Activated CD4-positive, alpha-beta T cell treated with anti-CD3 and anti-CD28 coated beads, Interleukin-2, amount 10 ng/mL, durations not matched to agents 24 days and 14 days (primary cell): ENCODE results near the gene GUCA2A. TPM values are rescaled to one million over a fixed set of nuclear protein-coding genes. Genes with fewer than 3 reads are reported as not detected.

Experiments used
- DNase-seq: peaks from one replicate; pipeline ENCODE4 v3.0.0; 2022
- H3K27ac Mint-ChIP-seq: one replicate; pipeline ENCODE4 v1.8.0; 2022; ENCODE audit warnings: mild to moderate bottlenecking, mixed read lengths
- H3K27me3 Mint-ChIP-seq: one replicate; pipeline ENCODE4 v1.8.0; 2022; ENCODE audit warnings: mixed read lengths
- H3K36me3 Mint-ChIP-seq: one replicate; pipeline ENCODE4 v1.8.0; 2022; ENCODE audit warnings: low read depth, mild to moderate bottlenecking, mixed read lengths
- H3K4me1 Mint-ChIP-seq: one replicate; pipeline ENCODE4 v1.8.0; 2021; ENCODE audit warnings: mixed read lengths
- H3K4me3 Mint-ChIP-seq: one replicate; pipeline ENCODE4 v1.8.0; 2022; ENCODE audit warnings: mild to moderate bottlenecking, moderate library complexity, mixed read lengths
- H3K9me3 Mint-ChIP-seq: one replicate; pipeline ENCODE4 v1.8.0; 2021; ENCODE audit warnings: mixed read lengths
- intact Hi-C: fragments of 100-400 bp; cut with micrococcal nuclease; formaldehyde crosslinking; loops from one replicate; pipeline ENCODE4 v1.15.1; 2023
- total RNA-seq: library from RNA; stranded (reverse); gene quantifications from 2 replicates; pipeline ENCODE4 v1.2.3, GENCODE V29; 2022

The GUCA2A gene
- total RNA-seq, 1 donor from 2014 or later = not detected

DNA sequence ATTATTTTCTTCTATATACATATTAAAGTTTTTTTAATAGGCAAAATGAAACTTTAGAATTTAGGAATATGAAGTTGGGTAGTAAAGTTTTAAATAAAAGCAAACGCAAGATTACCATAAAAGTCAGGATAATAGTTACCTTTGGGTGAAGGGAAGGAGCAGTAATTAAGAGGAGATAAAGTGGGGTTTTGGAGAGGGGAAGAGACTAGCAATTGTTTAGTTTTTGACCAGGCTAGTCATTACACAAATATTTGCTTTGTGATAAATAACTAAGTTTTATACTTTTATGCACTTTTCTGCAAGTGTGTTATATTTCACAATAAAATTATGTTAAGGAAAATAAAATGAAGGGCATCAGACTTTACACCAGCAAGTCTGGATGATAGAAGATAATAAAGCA, 39.0 kb downstream of the GUCA2A start:
- intact Hi-C loops = no loop called here

DNA sequence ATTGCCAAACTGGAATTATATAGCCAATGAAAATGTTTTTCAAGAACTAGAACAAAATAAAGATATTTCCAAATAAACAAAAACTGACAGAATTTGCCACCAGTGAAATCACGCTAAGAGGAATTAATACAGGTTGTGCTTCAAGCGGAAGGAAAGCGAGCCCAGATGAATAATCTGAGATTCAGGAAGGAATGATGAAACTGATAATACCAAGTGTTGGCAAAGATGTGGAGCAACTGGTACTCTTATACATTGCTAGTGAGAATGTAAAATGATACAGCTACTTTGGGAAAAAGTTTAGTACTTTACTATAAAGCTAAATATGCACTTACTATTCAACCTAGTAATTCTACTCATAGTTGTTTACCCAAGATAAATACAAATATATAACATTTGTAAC, 42.1 kb downstream of the GUCA2A start:
- Mint-ChIP-seq H3K4me3 (no peak overlapping the region), H3K36me3 (no peaks in the 10 kb centered on the region), H3K27ac (no peak overlapping the region), H3K9me3 (no peaks in the 10 kb centered on the region), H3K4me1 (no peaks in the 10 kb centered on the region), H3K27me3 (peaks cover 7% of the 10 kb centered on the region)
- intact Hi-C loops = no loop called here
- DNase-seq = no peak

More for the DNA sequence above, 39.0 kb downstream of the GUCA2A start:
- Mint-ChIP-seq H3K4me1 (no peaks in the 10 kb centered on the region), H3K4me3 (no peak overlapping the region), H3K27me3 (peaks cover 11% of the 10 kb centered on the region), H3K36me3 (no peaks in the 10 kb centered on the region), H3K9me3 (no peaks in the 10 kb centered on the region), H3K27ac (no peak overlapping the region)
- DNase-seq = no peak

DNA sequence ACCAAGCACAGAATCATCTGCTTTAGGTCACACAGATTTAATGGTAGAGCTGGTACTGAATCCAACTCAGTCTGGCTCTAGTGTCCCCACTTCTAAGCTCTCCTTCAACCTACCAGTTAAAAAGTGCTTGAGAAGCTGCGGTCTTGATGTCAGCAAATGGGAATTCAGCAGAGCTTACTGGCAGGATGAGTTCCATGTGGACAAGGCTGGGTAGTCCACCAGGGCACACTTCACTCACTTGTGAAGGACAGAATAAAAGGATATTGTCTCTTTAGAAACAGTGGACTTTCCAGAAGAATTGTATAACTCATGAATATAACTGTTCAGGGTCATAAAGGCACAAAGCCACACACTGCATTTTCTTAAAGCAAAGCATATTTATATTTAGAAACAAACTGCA, 46.4 kb downstream of the GUCA2A start:
- no peak overlapping the region for H3K4me3 Mint-ChIP-seq
- peaks cover 13% of the 10 kb centered on the region for H3K27me3 Mint-ChIP-seq
- no peaks in the 10 kb centered on the region for H3K4me1 Mint-ChIP-seq
- no peaks in the 10 kb centered on the region for H3K9me3 Mint-ChIP-seq
- H3K27ac Mint-ChIP-seq = no peak overlapping the region
- no peaks in the 10 kb centered on the region for H3K36me3 Mint-ChIP-seq
- peak; percentile 24 for DNase-seq
- intact Hi-C loops = no loop called here

DNA sequence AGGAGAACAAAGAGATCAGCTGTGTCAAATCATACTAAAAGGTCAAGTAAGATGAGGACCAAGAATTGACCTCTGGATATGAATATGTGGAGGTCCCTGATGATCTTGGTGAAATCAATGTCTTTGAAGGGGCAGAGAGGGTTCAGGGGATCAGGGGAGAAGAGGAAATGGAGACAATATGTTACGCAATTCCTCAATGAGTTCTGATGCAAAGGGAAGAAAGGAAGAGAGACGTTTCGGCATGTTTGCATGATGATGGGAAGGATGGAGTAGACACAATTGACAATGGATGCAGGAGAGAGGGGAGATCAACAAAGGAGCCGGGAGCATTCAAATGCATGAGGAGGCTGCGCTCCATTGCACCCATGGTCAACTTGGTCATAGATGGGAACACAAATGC, 47.3 kb downstream of the GUCA2A start:
- intact Hi-C loops = no loop called here
- peaks cover 16% of the 10 kb centered on the region for H3K27me3 Mint-ChIP-seq
- no peaks in the 10 kb centered on the region for H3K9me3 Mint-ChIP-seq
- DNase-seq = no peak
- no peaks in the 10 kb centered on the region for H3K36me3 Mint-ChIP-seq
- no peaks in the 10 kb centered on the region for H3K4me1 Mint-ChIP-seq
- H3K4me3 Mint-ChIP-seq = no peak overlapping the region
- H3K27ac Mint-ChIP-seq = no peak overlapping the region

DNA sequence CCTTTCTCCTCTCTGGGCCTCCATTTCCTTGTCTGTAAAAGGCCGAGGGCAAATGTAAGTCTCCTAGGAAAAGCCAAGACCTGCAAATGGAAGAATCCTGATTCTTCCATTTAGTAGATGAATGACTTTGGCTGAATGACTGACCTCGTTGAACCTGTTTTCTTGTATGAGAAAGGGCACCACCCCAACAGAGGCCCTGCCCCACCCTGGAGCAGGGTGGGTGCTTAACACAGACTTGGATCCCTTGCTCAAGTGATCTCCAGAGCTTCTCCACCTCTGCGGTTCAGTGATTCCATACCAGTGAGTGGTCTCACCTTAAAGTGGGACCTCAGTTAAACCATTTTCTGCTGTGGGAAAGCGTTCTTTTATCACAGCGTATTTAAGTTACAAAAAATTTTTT, 50.3 kb downstream of the GUCA2A start:
- no peak overlapping the region for H3K27ac Mint-ChIP-seq
- H3K4me3 Mint-ChIP-seq = no peak overlapping the region
- DNase-seq = no peak
- H3K36me3 Mint-ChIP-seq = no peaks in the 10 kb centered on the region
- H3K9me3 Mint-ChIP-seq = no peaks in the 10 kb centered on the region
- peaks cover 14% of the 10 kb centered on the region for H3K27me3 Mint-ChIP-seq
- intact Hi-C loops = no loop called here
- no peaks in the 10 kb centered on the region for H3K4me1 Mint-ChIP-seq

Other genes with a start within 250 kb of the GUCA2A start
- 70.5 and 73.9 TPM in 2 replicates for gene HIVEP3, start 245.8 kb downstream of the GUCA2A start, total RNA-seq
- gene GUCA2B, start 11.3 kb downstream of the GUCA2A start, total RNA-seq = not detected in 2 replicates
- 48.9 and 51.0 TPM in 2 replicates for gene FOXJ3, start 170.5 kb upstream of the GUCA2A start, total RNA-seq
- 5.0 and 5.5 TPM in 2 replicates for gene RIMKLA, start 216.0 kb upstream of the GUCA2A start, total RNA-seq